A549 (cell line): ENCODE data around the gene RPN1. TPM values are rescaled to one million over a fixed set of nuclear protein-coding genes. Genes with fewer than 3 reads are reported as not detected.
A peak's percentile ranks its signal among the peaks of the same experiment; 100 is the strongest.

Experiments used
- ATAC-seq, 2 experiments: fragments of 200-7000 bp in 1 of 2; fragments of >200 bp in 1 of 2; cut with Nextera tagmentation in 1 of 2; cut with Tn5 transposase in 1 of 2; 3 replicates each; pipeline versions ENCODE4 v1.8.0 to v1.9.1; 2018 to 2020; ENCODE audit warnings: mild to moderate bottlenecking in 1 of 2, moderate library complexity in 1 of 2
- CTCF ChIA-PET: fragments of 300-600 bp; sonication (Branson Sonifier 250); formaldehyde crosslinking; extraction: SDS; loops from one replicate; lab custom pipeline; 2021; ENCODE audit warnings: antibody characterized with exemption, inconsistent platforms; lab: Yijun Ruan, JAX
- POLR2A ChIA-PET: fragments of 350-600 bp; formaldehyde crosslinking; extraction: SDS; loops from one replicate; lab custom pipeline; 2021; ENCODE audit warnings: antibody characterized with exemption, inconsistent platforms; lab: Yijun Ruan, JAX
- DNase-seq, 2 experiments: peaks; one replicate each; pipeline versions ENCODE4 v3.0.0 to v3.0.0-alpha.2; 2011 to 2016; ENCODE audit warnings: low read depth in 1 of 2, low spot score in 1 of 2
- FAIRE-seq: peaks from 2 replicates; lab custom pipeline; 2011; peaks lifted over from hg19 to GRCh38; lab: Jason Lieb, UNC
- H3K27ac ChIP-seq, 2 experiments: fragments of >200 bp; sonication (Bioruptor Twin); formaldehyde crosslinking; 3 replicates each; pipeline ENCODE4 v1.5.1; 2016 to 2017
- H3K4me1 ChIP-seq: fragments of >200 bp; sonication (Bioruptor Twin); formaldehyde crosslinking; 3 replicates; pipeline ENCODE4 v1.6.1; 2016
- H3K4me2 ChIP-seq: fragments of >200 bp; sonication (Bioruptor Twin); formaldehyde crosslinking; 3 replicates; pipeline ENCODE4 v1.6.1; 2016
- H3K4me3 ChIP-seq: fragments of >200 bp; sonication (Bioruptor Twin); formaldehyde crosslinking; 3 replicates; pipeline ENCODE4 v1.5.1; 2016
- H3K9me3 ChIP-seq: fragments of >200 bp; sonication (Bioruptor Twin); formaldehyde crosslinking; 3 replicates; pipeline ENCODE4 v1.6.1; 2016
- CBX2 ChIP-seq: fragments of 200-600 bp; sonication (generic); IDR thresholded peaks from 2 replicates; pipeline ENCODE4 v1.6.1; 2016; ENCODE audit warnings: low read depth, mild to moderate bottlenecking, borderline replicate concordance
- CHD4 ChIP-seq: fragments of 200-600 bp; sonication (generic); IDR thresholded peaks from 2 replicates; pipeline ENCODE4 v1.6.1; 2016; ENCODE audit warnings: antibody characterized with exemption, mild to moderate bottlenecking, borderline replicate concordance
- FOSB ChIP-seq: fragments of 250-450 bp; sonication (Bioruptor Pico); IDR thresholded peaks from 2 replicates; pipeline ENCODE4 v1.5.0; 2020; ENCODE audit warnings: mild to moderate bottlenecking, moderate library complexity
- GATA3 ChIP-seq: IDR thresholded peaks from 2 replicates; pipeline ENCODE4 v1.6.1; 2012; ENCODE audit warnings: borderline replicate concordance
- HOXB13 ChIP-seq: fragments of 250-450 bp; sonication (Bioruptor Pico); IDR thresholded peaks from 2 replicates; pipeline ENCODE4 v1.5.0; 2020; ENCODE audit warnings: low read depth, mild to moderate bottlenecking, moderate library complexity
- KDM1A ChIP-seq: fragments of 200-600 bp; sonication (generic); IDR thresholded peaks from 2 replicates; pipeline ENCODE4 v1.6.1; 2016; ENCODE audit warnings: low read depth, mild to moderate bottlenecking
- KDM5A ChIP-seq: fragments of 200-600 bp; sonication (generic); IDR thresholded peaks from 2 replicates; pipeline ENCODE4 v1.6.1; 2016; ENCODE audit warnings: antibody characterized with exemption, mild to moderate bottlenecking
- MYC ChIP-seq: IDR thresholded peaks from 2 replicates; pipeline ENCODE4 v1.6.1; 2012; ENCODE audit warnings: mild to moderate bottlenecking, inconsistent platforms, low read length, improper control_type of control experiment, borderline replicate concordance
- NFE2L2 ChIP-seq: fragments of 150-350 bp; conservative IDR thresholded peaks from 2 replicates; pipeline ENCODE4 v1.6.1; 2014; ENCODE audit warnings: low read length
- PHF8 ChIP-seq: fragments of 200-600 bp; sonication (generic); IDR thresholded peaks from 2 replicates; pipeline ENCODE4 v1.6.1; 2016; ENCODE audit warnings: low read depth, mild to moderate bottlenecking, antibody characterized with exemption, moderate library complexity, borderline replicate concordance
- RAD21 ChIP-seq, 2 experiments: fragments of >200 bp in 1 of 2; sonication (Bioruptor Twin) in 1 of 2; formaldehyde crosslinking in 1 of 2; IDR thresholded peaks in 1 of 2; conservative IDR thresholded peaks in 1 of 2; 2 replicates in 1 of 2; 3 replicates in 1 of 2; pipeline ENCODE4 v1.6.1; 2012 to 2018; ENCODE audit warnings: inconsistent platforms in 1 of 2
- RCOR1 ChIP-seq: fragments of 150-350 bp; IDR thresholded peaks from 2 replicates; pipeline ENCODE4 v1.6.1; 2014; ENCODE audit warnings: antibody characterized with exemption, low read length, low read depth
- RFX5 ChIP-seq: fragments of 450-650 bp; IDR thresholded peaks from 2 replicates; pipeline ENCODE4 v1.7.1; 2014; ENCODE audit warnings: antibody characterized with exemption, mild to moderate bottlenecking, moderate library complexity
- RNF2 ChIP-seq: fragments of 200-600 bp; sonication (generic); IDR thresholded peaks from 2 replicates; pipeline ENCODE4 v1.6.1; 2016; ENCODE audit warnings: low read depth, mild to moderate bottlenecking, antibody characterized with exemption, moderate library complexity, borderline replicate concordance
- SMC3 ChIP-seq: fragments of >200 bp; sonication (Bioruptor Twin); formaldehyde crosslinking; IDR thresholded peaks from 3 replicates; pipeline ENCODE4 v1.6.1; 2018; ENCODE audit warnings: inconsistent platforms
- TFCP2L1 ChIP-seq: fragments of 250-450 bp; sonication (Bioruptor Pico); IDR thresholded peaks from 2 replicates; pipeline ENCODE4 v1.5.0; 2021; ENCODE audit warnings: mild to moderate bottlenecking
- TP53 ChIP-seq: fragments of 250-450 bp; sonication (Bioruptor Pico); IDR thresholded peaks from 2 replicates; pipeline ENCODE4 v1.5.0; 2021; ENCODE audit warnings: mild to moderate bottlenecking, moderate library complexity
- ZC3H11A ChIP-seq: fragments of 450-650 bp; IDR thresholded peaks from 2 replicates; pipeline ENCODE4 v1.6.1; 2014; ENCODE audit warnings: antibody characterized with exemption, mild to moderate bottlenecking
- ZFP36 ChIP-seq: fragments of 450-650 bp; IDR thresholded peaks from 2 replicates; pipeline ENCODE4 v1.6.1; 2014; ENCODE audit warnings: borderline replicate concordance; ENCODE audit not compliant: partially characterized antibody
- ZSCAN20 ChIP-seq: fragments of 250-450 bp; sonication (Bioruptor Pico); IDR thresholded peaks from 2 replicates; pipeline ENCODE4 v1.8.0; 2022; ENCODE audit warnings: mild to moderate bottlenecking, moderate library complexity
- WGBS: methylation state at CpG from one replicate; pipeline ENCODE4 v1.1.6; 2017; ENCODE audit errors: missing lambda C conversion rate; 5-methylcytosine and 5-hydroxymethylcytosine counted together
- polyA plus RNA-seq, 4 experiments: library from polyadenylated mRNA; depleted of rRNA in 3 of 4; stranded (reverse); fragments of >200 nt; fragmentation: RNase III in 1 of 4; extraction: RNeasy Plus Mini Kit Qiagen cat#74134 plus additional on column Dnase treatment in 1 of 4; gene quantifications; 2 replicates in 3 of 4; 3 replicates in 1 of 4; pipeline ENCODE4 v1.2.3, GENCODE V29; 2011 to 2017
- TF ChIP-seq, protein P1 (sequence below): fragments of 200-600 bp; sonication (generic); IDR thresholded peaks from 2 replicates; pipeline ENCODE4 v1.6.1; 2016; ENCODE audit warnings: antibody characterized with exemption, mild to moderate bottlenecking, moderate library complexity
- TF ChIP-seq, protein P2 (sequence below): fragments of 150-350 bp; IDR thresholded peaks from 2 replicates; pipeline ENCODE4 v1.6.1; 2014; ENCODE audit warnings: low read depth, mild to moderate bottlenecking, low read length
- TF ChIP-seq, protein P3 (sequence below): IDR thresholded peaks from 2 replicates; pipeline ENCODE4 v1.6.1; 2012
- TF ChIP-seq, protein P4 (sequence below): IDR thresholded peaks from 2 replicates; pipeline ENCODE4 v1.6.1; 2012; ENCODE audit warnings: low read depth, borderline replicate concordance
- TF ChIP-seq, protein P5 (sequence below): fragments of >200 bp; sonication (Bioruptor Twin); formaldehyde crosslinking; IDR thresholded peaks from 3 replicates; pipeline ENCODE4 v1.5.1; 2016
- TF ChIP-seq, protein P6 (sequence below): fragments of 450-650 bp; IDR thresholded peaks from 2 replicates; pipeline ENCODE4 v1.6.1; 2014; ENCODE audit warnings: antibody characterized with exemption

The RPN1 gene
- polyA plus RNA-seq, 2 of the 4 experiments (the other 2 are of a cell fraction): 145 to 279 TPM

DNA sequence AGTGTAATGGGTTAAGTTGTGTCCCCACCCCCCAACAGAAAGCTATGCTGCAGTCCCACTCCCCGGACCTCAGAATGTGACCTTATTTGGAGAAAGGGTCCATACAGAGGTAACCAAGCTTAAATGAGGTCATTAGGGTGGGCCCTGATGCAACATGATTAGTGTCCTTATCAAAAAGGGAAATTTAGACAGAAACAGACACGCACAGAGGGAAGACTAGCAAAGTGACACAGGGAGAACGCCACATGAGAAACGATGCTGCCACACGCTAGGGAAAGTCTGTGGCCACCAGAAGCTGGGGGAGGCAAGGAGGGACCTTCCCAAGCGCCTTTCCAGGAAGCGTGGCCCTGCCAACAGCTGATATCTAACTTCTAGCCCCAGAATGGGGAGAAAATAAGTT, 65.4 kb downstream of the RPN1 start:
- no peak for ATAC-seq
- no peak for TF ChIP-seq CHD4
- no peak for TF ChIP-seq RFX5
- no peak for TF ChIP-seq NFE2L2
- TF ChIP-seq CBX2: no peak
- TF ChIP-seq TP53 (CRISPR knock-in tag): no peak
- no peak for TF ChIP-seq MYC
- TF ChIP-seq ZSCAN20 (CRISPR knock-in tag): no peak
- no peak for TF ChIP-seq GATA3
- no peak for TF ChIP-seq FOSB
- TF ChIP-seq KDM1A: no peak
- TF ChIP-seq RNF2: no peak
- no peak for TF ChIP-seq KDM5A
- TF ChIP-seq, protein P1, sequence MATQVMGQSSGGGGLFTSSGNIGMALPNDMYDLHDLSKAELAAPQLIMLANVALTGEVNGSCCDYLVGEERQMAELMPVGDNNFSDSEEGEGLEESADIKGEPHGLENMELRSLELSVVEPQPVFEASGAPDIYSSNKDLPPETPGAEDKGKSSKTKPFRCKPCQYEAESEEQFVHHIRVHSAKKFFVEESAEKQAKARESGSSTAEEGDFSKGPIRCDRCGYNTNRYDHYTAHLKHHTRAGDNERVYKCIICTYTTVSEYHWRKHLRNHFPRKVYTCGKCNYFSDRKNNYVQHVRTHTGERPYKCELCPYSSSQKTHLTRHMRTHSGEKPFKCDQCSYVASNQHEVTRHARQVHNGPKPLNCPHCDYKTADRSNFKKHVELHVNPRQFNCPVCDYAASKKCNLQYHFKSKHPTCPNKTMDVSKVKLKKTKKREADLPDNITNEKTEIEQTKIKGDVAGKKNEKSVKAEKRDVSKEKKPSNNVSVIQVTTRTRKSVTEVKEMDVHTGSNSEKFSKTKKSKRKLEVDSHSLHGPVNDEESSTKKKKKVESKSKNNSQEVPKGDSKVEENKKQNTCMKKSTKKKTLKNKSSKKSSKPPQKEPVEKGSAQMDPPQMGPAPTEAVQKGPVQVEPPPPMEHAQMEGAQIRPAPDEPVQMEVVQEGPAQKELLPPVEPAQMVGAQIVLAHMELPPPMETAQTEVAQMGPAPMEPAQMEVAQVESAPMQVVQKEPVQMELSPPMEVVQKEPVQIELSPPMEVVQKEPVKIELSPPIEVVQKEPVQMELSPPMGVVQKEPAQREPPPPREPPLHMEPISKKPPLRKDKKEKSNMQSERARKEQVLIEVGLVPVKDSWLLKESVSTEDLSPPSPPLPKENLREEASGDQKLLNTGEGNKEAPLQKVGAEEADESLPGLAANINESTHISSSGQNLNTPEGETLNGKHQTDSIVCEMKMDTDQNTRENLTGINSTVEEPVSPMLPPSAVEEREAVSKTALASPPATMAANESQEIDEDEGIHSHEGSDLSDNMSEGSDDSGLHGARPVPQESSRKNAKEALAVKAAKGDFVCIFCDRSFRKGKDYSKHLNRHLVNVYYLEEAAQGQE: no peak
- TF ChIP-seq, protein P2, sequence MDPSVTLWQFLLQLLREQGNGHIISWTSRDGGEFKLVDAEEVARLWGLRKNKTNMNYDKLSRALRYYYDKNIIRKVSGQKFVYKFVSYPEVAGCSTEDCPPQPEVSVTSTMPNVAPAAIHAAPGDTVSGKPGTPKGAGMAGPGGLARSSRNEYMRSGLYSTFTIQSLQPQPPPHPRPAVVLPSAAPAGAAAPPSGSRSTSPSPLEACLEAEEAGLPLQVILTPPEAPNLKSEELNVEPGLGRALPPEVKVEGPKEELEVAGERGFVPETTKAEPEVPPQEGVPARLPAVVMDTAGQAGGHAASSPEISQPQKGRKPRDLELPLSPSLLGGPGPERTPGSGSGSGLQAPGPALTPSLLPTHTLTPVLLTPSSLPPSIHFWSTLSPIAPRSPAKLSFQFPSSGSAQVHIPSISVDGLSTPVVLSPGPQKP: no peak
- no peak for TF ChIP-seq RCOR1
- TF ChIP-seq ZC3H11A: no peak
- no peak for TF ChIP-seq TFCP2L1
- TF ChIP-seq, all 56 proteins: peak for 0
- POLR2A ChIA-PET: no interaction called here
- Histone ChIP-seq H3K4me1 (no peaks in the 10 kb centered on the region), H3K4me2 (no peak overlapping the region), H3K27ac (no peak overlapping the region), H3K4me3 (no peak overlapping the region), H3K9me3 (no peaks in the 10 kb centered on the region)
- CTCF ChIA-PET: interaction anchor here (0.7 to 2.7 kb wide), 20 partner anchors 9 to 867 kb away, joined by 3 to 15 read pairs (median 4); no protein-coding TSS in a partner anchor
- DNase-seq (no peak), FAIRE-seq (no peak)
- WGBS: 85% methylated on average over 7 of the region's 7 CpGs

DNA sequence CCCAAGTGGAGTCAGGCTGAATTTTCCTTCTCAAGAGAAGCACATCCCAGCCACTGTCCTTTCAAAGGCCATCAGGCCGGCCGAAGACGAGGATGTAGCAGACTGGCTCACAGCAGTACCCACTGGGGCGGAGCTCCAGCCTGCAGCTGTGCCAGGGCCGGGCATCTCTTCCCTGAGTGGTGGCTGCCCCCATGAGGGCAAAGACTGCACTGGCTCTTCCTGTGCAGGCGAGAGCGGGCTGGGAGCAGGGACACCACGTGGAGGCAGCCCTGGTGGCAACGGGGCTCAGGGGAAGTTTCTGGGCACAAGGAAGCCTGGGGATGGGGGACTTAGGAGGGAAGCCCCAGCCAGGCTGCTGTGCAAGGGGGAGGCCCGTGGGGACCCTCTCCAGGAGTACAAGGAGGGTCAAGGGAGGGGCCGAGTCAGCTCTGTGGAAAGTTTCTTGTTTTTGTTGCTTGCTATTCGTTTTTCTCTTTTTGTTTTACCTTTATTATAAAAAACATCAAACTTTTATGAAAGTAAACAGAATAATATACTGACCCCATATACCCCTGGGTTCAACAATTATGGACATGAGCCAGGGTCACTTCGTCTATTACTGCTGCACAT, 66.1 kb downstream of the RPN1 start:
- peak overlapping the region; percentile 49 for H3K4me2 ChIP-seq
- POLR2A ChIA-PET: no interaction called here

More for the DNA sequence above, 66.1 kb downstream of the RPN1 start:
- H3K4me3 ChIP-seq: no peak overlapping the region
- WGBS: 24% methylated on average over 9 of the region's 13 CpGs
- no peak for FAIRE-seq
- TF ChIP-seq ZFP36: no peak
- TF ChIP-seq, protein P3, sequence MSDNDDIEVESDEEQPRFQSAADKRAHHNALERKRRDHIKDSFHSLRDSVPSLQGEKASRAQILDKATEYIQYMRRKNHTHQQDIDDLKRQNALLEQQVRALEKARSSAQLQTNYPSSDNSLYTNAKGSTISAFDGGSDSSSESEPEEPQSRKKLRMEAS: peak; percentile 90
- TF ChIP-seq FOSB: no peak
- TF ChIP-seq, protein P4, sequence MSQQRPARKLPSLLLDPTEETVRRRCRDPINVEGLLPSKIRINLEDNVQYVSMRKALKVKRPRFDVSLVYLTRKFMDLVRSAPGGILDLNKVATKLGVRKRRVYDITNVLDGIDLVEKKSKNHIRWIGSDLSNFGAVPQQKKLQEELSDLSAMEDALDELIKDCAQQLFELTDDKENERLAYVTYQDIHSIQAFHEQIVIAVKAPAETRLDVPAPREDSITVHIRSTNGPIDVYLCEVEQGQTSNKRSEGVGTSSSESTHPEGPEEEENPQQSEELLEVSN: peak; percentile 72
- peak; percentile 87 to 90 for TF ChIP-seq RAD21 (conservative IDR thresholded peaks at IDR 0.05 in 1 of 2, IDR thresholded peaks at IDR 0.05 in 1 of 2)
- TF ChIP-seq SMC3: peak; percentile 70
- TF ChIP-seq, protein P5, sequence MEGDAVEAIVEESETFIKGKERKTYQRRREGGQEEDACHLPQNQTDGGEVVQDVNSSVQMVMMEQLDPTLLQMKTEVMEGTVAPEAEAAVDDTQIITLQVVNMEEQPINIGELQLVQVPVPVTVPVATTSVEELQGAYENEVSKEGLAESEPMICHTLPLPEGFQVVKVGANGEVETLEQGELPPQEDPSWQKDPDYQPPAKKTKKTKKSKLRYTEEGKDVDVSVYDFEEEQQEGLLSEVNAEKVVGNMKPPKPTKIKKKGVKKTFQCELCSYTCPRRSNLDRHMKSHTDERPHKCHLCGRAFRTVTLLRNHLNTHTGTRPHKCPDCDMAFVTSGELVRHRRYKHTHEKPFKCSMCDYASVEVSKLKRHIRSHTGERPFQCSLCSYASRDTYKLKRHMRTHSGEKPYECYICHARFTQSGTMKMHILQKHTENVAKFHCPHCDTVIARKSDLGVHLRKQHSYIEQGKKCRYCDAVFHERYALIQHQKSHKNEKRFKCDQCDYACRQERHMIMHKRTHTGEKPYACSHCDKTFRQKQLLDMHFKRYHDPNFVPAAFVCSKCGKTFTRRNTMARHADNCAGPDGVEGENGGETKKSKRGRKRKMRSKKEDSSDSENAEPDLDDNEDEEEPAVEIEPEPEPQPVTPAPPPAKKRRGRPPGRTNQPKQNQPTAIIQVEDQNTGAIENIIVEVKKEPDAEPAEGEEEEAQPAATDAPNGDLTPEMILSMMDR: peak; percentile 62
- no peak for TF ChIP-seq HOXB13 (CRISPR knock-in tag)
- TF ChIP-seq PHF8: no peak
- TF ChIP-seq, protein P6, sequence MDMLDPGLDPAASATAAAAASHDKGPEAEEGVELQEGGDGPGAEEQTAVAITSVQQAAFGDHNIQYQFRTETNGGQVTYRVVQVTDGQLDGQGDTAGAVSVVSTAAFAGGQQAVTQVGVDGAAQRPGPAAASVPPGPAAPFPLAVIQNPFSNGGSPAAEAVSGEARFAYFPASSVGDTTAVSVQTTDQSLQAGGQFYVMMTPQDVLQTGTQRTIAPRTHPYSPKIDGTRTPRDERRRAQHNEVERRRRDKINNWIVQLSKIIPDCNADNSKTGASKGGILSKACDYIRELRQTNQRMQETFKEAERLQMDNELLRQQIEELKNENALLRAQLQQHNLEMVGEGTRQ: peak; percentile 58
- peak; percentile 100 for ATAC-seq
- peaks cover 4% of the 10 kb centered on the region; the same call in 1 of the 3 replicates for H3K9me3 ChIP-seq
- peak; percentile 74 for DNase-seq
- CTCF ChIA-PET: interaction anchor here (0.6 to 2.7 kb wide), 31 partner anchors 11 to 867 kb away, joined by 3 to 15 read pairs (median 4); no protein-coding TSS in a partner anchor
- H3K4me1 ChIP-seq: no peaks in the 10 kb centered on the region
- H3K27ac ChIP-seq: peak overlapping the region; percentile 37 to 76; a peak in 5 of 6 replicates
